ENCODE results near the gene PIP4K2A. TPM values are rescaled to one million over a fixed set of nuclear protein-coding genes. Genes with fewer than 3 reads are reported as not detected.
"Not testable (repeated sequence)": the region's sequence is repeated elsewhere in the genome, so short reads cannot be mapped to it uniquely, and the experiment has no call there.

The PIP4K2A gene
- total and polyA plus RNA-seq, 2 donors: 23.8 to 60.4 TPM

GRCh38 chr10:22744858-22745257, 30.5 kb upstream of the PIP4K2A start:
- H3K4me1 ChIP-seq (ENCODE audit: control insufficient read depth in 2 of 2, insufficient read depth in 2 of 2, low read length in 2 of 2); H3K36me3 ChIP-seq (ENCODE audit: control insufficient read depth in 2 of 2, insufficient read depth in 2 of 2, low read length in 1 of 2); H3K27ac ChIP-seq (ENCODE audit: low read depth in 1 of 2, low read length in 1 of 2); H3K27me3 ChIP-seq (ENCODE audit: control insufficient read depth in 2 of 2, insufficient read depth in 1 of 2, low read length in 1 of 2); H3K4me3 ChIP-seq (ENCODE audit: low read length in 2 of 2); H3K9me3 ChIP-seq (ENCODE audit: control insufficient read depth in 2 of 2, insufficient read depth in 1 of 2, low read length in 1 of 2); DNase-seq (ENCODE audit: low read depth in 6 of 9, low spot score in 9 of 9): not testable (repeated sequence)
- 94% methylated on average over 2 of the region's 2 CpGs for WGBS

GRCh38 chr10:22742678-22743077, 28.3 kb upstream of the PIP4K2A start:
- H3K4me3 ChIP-seq (ENCODE audit: low read length in 2 of 2): no peak overlapping the region
- WGBS: 89% methylated on average over 1 of the region's 1 CpG
- no peaks in the 10 kb centered on the region for H3K36me3 ChIP-seq (ENCODE audit: control insufficient read depth in 2 of 2, insufficient read depth in 2 of 2, low read length in 1 of 2)
- H3K27ac ChIP-seq (ENCODE audit: low read depth in 1 of 2, low read length in 1 of 2): no peak overlapping the region
- DNase-seq (ENCODE audit: low read depth in 6 of 9, low spot score in 9 of 9): no peak
- no peaks in the 10 kb centered on the region for H3K9me3 ChIP-seq (ENCODE audit: control insufficient read depth in 2 of 2, insufficient read depth in 1 of 2, low read length in 1 of 2)
- H3K27me3 ChIP-seq (ENCODE audit: control insufficient read depth in 2 of 2, insufficient read depth in 1 of 2, low read length in 1 of 2): no peaks in the 10 kb centered on the region
- no peaks in the 10 kb centered on the region for H3K4me1 ChIP-seq (ENCODE audit: control insufficient read depth in 2 of 2, insufficient read depth in 2 of 2, low read length in 2 of 2)

- not testable (repeated sequence) for H3K27ac ChIP-seq (ENCODE audit: low read depth in 1 of 2, low read length in 1 of 2); H3K27me3 ChIP-seq (ENCODE audit: control insufficient read depth in 2 of 2, insufficient read depth in 1 of 2, low read length in 1 of 2); H3K36me3 ChIP-seq (ENCODE audit: control insufficient read depth in 2 of 2, insufficient read depth in 2 of 2, low read length in 1 of 2); H3K4me1 ChIP-seq (ENCODE audit: control insufficient read depth in 2 of 2, insufficient read depth in 2 of 2, low read length in 2 of 2); H3K9me3 ChIP-seq (ENCODE audit: control insufficient read depth in 2 of 2, insufficient read depth in 1 of 2, low read length in 1 of 2); DNase-seq (ENCODE audit: low read depth in 6 of 9, low spot score in 9 of 9); H3K4me3 ChIP-seq (ENCODE audit: low read length in 2 of 2)
- WGBS: 97% methylated on average over 4 of the region's 4 CpGs
These were observed 27.3 kb upstream of the PIP4K2A start for GRCh38 chr10:22741631-22742030.

- no peak for DNase-seq (ENCODE audit: low read depth in 6 of 9, low spot score in 9 of 9)
- Histone ChIP-seq H3K4me1 (ENCODE audit: control insufficient read depth in 2 of 2, insufficient read depth in 2 of 2, low read length in 2 of 2) (no peaks in the 10 kb centered on the region), H3K27me3 (ENCODE audit: control insufficient read depth in 2 of 2, insufficient read depth in 1 of 2, low read length in 1 of 2) (no peaks in the 10 kb centered on the region), H3K36me3 (ENCODE audit: control insufficient read depth in 2 of 2, insufficient read depth in 2 of 2, low read length in 1 of 2) (no peaks in the 10 kb centered on the region), H3K9me3 (ENCODE audit: control insufficient read depth in 2 of 2, insufficient read depth in 1 of 2, low read length in 1 of 2) (no peaks in the 10 kb centered on the region), H3K27ac (ENCODE audit: low read depth in 1 of 2, low read length in 1 of 2) (no peak overlapping the region), H3K4me3 (ENCODE audit: low read length in 2 of 2) (no peak overlapping the region)
- 64% methylated on average over 2 of the region's 2 CpGs for WGBS
These were observed 25.8 kb upstream of the PIP4K2A start for GRCh38 chr10:22740180-22740579.

GRCh38 chr10:22737587-22737986, 23.2 kb upstream of the PIP4K2A start:
- no peak overlapping the region for H3K4me3 ChIP-seq (ENCODE audit: low read length in 2 of 2)
- no peak for DNase-seq (ENCODE audit: low read depth in 6 of 9, low spot score in 9 of 9)
- H3K27ac ChIP-seq (ENCODE audit: low read depth in 1 of 2, low read length in 1 of 2): no peak overlapping the region
- H3K4me1 ChIP-seq (ENCODE audit: control insufficient read depth in 2 of 2, insufficient read depth in 2 of 2, low read length in 2 of 2): no peaks in the 10 kb centered on the region
- H3K36me3 ChIP-seq (ENCODE audit: control insufficient read depth in 2 of 2, insufficient read depth in 2 of 2, low read length in 1 of 2): no peaks in the 10 kb centered on the region
- H3K9me3 ChIP-seq (ENCODE audit: control insufficient read depth in 2 of 2, insufficient read depth in 1 of 2, low read length in 1 of 2): no peaks in the 10 kb centered on the region
- H3K27me3 ChIP-seq (ENCODE audit: control insufficient read depth in 2 of 2, insufficient read depth in 1 of 2, low read length in 1 of 2): no peaks in the 10 kb centered on the region
- WGBS: 91% methylated on average over 1 of the region's 1 CpG

- no peak for DNase-seq (ENCODE audit: low read depth in 6 of 9, low spot score in 9 of 9)
- H3K36me3 ChIP-seq (ENCODE audit: control insufficient read depth in 2 of 2, insufficient read depth in 2 of 2, low read length in 1 of 2): no peaks in the 10 kb centered on the region
- no peaks in the 10 kb centered on the region for H3K27me3 ChIP-seq (ENCODE audit: control insufficient read depth in 2 of 2, insufficient read depth in 1 of 2, low read length in 1 of 2)
- H3K9me3 ChIP-seq (ENCODE audit: control insufficient read depth in 2 of 2, insufficient read depth in 1 of 2, low read length in 1 of 2): no peaks in the 10 kb centered on the region
- no peaks in the 10 kb centered on the region for H3K4me1 ChIP-seq (ENCODE audit: control insufficient read depth in 2 of 2, insufficient read depth in 2 of 2, low read length in 2 of 2)
- no peak overlapping the region for H3K4me3 ChIP-seq (ENCODE audit: low read length in 2 of 2)
- H3K27ac ChIP-seq (ENCODE audit: low read depth in 1 of 2, low read length in 1 of 2): no peak overlapping the region
These were observed 21.8 kb upstream of the PIP4K2A start for GRCh38 chr10:22736134-22736533.

- WGBS: 98% methylated on average over 3 of the region's 3 CpGs
- H3K9me3 ChIP-seq (ENCODE audit: control insufficient read depth in 2 of 2, insufficient read depth in 1 of 2, low read length in 1 of 2): no peaks in the 10 kb centered on the region
- H3K27me3 ChIP-seq (ENCODE audit: control insufficient read depth in 2 of 2, insufficient read depth in 1 of 2, low read length in 1 of 2): no peaks in the 10 kb centered on the region
- H3K27ac ChIP-seq (ENCODE audit: low read depth in 1 of 2, low read length in 1 of 2): no peak overlapping the region
- no peak for DNase-seq (ENCODE audit: low read depth in 6 of 9, low spot score in 9 of 9)
- no peaks in the 10 kb centered on the region for H3K4me1 ChIP-seq (ENCODE audit: control insufficient read depth in 2 of 2, insufficient read depth in 2 of 2, low read length in 2 of 2)
- H3K36me3 ChIP-seq (ENCODE audit: control insufficient read depth in 2 of 2, insufficient read depth in 2 of 2, low read length in 1 of 2): no peaks in the 10 kb centered on the region
- no peak overlapping the region for H3K4me3 ChIP-seq (ENCODE audit: low read length in 2 of 2)
These were observed 19.6 kb upstream of the PIP4K2A start for GRCh38 chr10:22733992-22734391.

- no peaks in the 10 kb centered on the region for H3K9me3 ChIP-seq (ENCODE audit: control insufficient read depth in 2 of 2, insufficient read depth in 1 of 2, low read length in 1 of 2)
- 89% methylated on average over 3 of the region's 3 CpGs for WGBS
- peaks cover 0 to 5% of the 10 kb centered on the region in 2 donors for H3K4me1 ChIP-seq (ENCODE audit: control insufficient read depth in 2 of 2, insufficient read depth in 2 of 2, low read length in 2 of 2)
- DNase-seq (ENCODE audit: low read depth in 6 of 9, low spot score in 9 of 9): no peak
- H3K27me3 ChIP-seq (ENCODE audit: control insufficient read depth in 2 of 2, insufficient read depth in 1 of 2, low read length in 1 of 2): no peaks in the 10 kb centered on the region
- no peak overlapping the region for H3K4me3 ChIP-seq (ENCODE audit: low read length in 2 of 2)
- no peaks in the 10 kb centered on the region for H3K36me3 ChIP-seq (ENCODE audit: control insufficient read depth in 2 of 2, insufficient read depth in 2 of 2, low read length in 1 of 2)
- no peak overlapping the region for H3K27ac ChIP-seq (ENCODE audit: low read depth in 1 of 2, low read length in 1 of 2)
These were observed 13.3 kb upstream of the PIP4K2A start for GRCh38 chr10:22727663-22728062.

GRCh38 chr10:22727112-22727511, 12.7 kb upstream of the PIP4K2A start:
- Histone ChIP-seq H3K27me3 (ENCODE audit: control insufficient read depth in 2 of 2, insufficient read depth in 1 of 2, low read length in 1 of 2) (no peaks in the 10 kb centered on the region), H3K36me3 (ENCODE audit: control insufficient read depth in 2 of 2, insufficient read depth in 2 of 2, low read length in 1 of 2) (no peaks in the 10 kb centered on the region), H3K27ac (ENCODE audit: low read depth in 1 of 2, low read length in 1 of 2) (no peak overlapping the region), H3K4me3 (ENCODE audit: low read length in 2 of 2) (no peak overlapping the region), H3K9me3 (ENCODE audit: control insufficient read depth in 2 of 2, insufficient read depth in 1 of 2, low read length in 1 of 2) (no peaks in the 10 kb centered on the region), H3K4me1 (ENCODE audit: control insufficient read depth in 2 of 2, insufficient read depth in 2 of 2, low read length in 2 of 2) (peaks cover 0 to 5% of the 10 kb centered on the region in 2 donors)
- DNase-seq (ENCODE audit: low read depth in 6 of 9, low spot score in 9 of 9): no peak
- 91% methylated on average over 2 of the region's 2 CpGs for WGBS

GRCh38 chr10:22724773-22725172, 10.4 kb upstream of the PIP4K2A start:
- H3K27ac ChIP-seq (ENCODE audit: low read depth in 1 of 2, low read length in 1 of 2): no peak overlapping the region
- no peak for DNase-seq (ENCODE audit: low read depth in 6 of 9, low spot score in 9 of 9)
- peaks cover 0 to 5% of the 10 kb centered on the region in 2 donors for H3K4me1 ChIP-seq (ENCODE audit: control insufficient read depth in 2 of 2, insufficient read depth in 2 of 2, low read length in 2 of 2)
- no peak overlapping the region for H3K4me3 ChIP-seq (ENCODE audit: low read length in 2 of 2)
- no peaks in the 10 kb centered on the region for H3K36me3 ChIP-seq (ENCODE audit: control insufficient read depth in 2 of 2, insufficient read depth in 2 of 2, low read length in 1 of 2)
- 98% methylated on average over 3 of the region's 3 CpGs for WGBS
- H3K9me3 ChIP-seq (ENCODE audit: control insufficient read depth in 2 of 2, insufficient read depth in 1 of 2, low read length in 1 of 2): peaks cover 0 to 2% of the 10 kb centered on the region in 2 donors
- no peaks in the 10 kb centered on the region for H3K27me3 ChIP-seq (ENCODE audit: control insufficient read depth in 2 of 2, insufficient read depth in 1 of 2, low read length in 1 of 2)
